H1 (cell line): ENCODE data around the gene AIF1L. TPM values are rescaled to one million over a fixed set of nuclear protein-coding genes. Genes with fewer than 3 reads are reported as not detected.
"Not testable (repeated sequence)": the region's sequence is repeated elsewhere in the genome, so short reads cannot be mapped to it uniquely, and the experiment has no call there.

Experiments used
- CTCF ChIA-PET: fragments of 300-600 bp; sonication (Branson Sonifier 250); formaldehyde crosslinking; loops from one replicate; lab custom pipeline; 2021; ENCODE audit not compliant: partially characterized antibody; lab: Charles Lee
- POLR2A ChIA-PET: fragments of 300-600 bp; sonication (Branson Sonifier 250); formaldehyde crosslinking; loops from one replicate; lab custom pipeline; 2021; ENCODE audit warnings: inconsistent platforms; ENCODE audit not compliant: partially characterized antibody; lab: Charles Lee
- DNase-seq, 2 experiments: peaks; one replicate each; pipeline versions ENCODE4 v3.0.0 to v3.0.0-alpha.2; 2010 to 2022; ENCODE audit warnings: low spot score in 2 of 2, low read depth in 1 of 2, mixed read lengths in 1 of 2
- FAIRE-seq: peaks from 2 replicates; lab custom pipeline; 2011; peaks lifted over from hg19 to GRCh38; lab: Jason Lieb, UNC
- H2AFZ ChIP-seq: 2 replicates; pipeline ENCODE4 v1.8.1; 2012; ENCODE audit warnings: low read length, inconsistent platforms
- H2AK5ac ChIP-seq: 2 replicates; pipeline ENCODE4 v1.6.1; 2013; ENCODE audit warnings: low read depth, low read length
- H2BK120ac ChIP-seq: replicated peaks from 2 replicates; pipeline ENCODE3; 2013; ENCODE audit warnings: low read depth, low read length, inconsistent platforms
- H2BK12ac ChIP-seq: 2 replicates; pipeline ENCODE4 v1.6.1; 2013; ENCODE audit warnings: low read depth, low read length
- H2BK15ac ChIP-seq: 2 replicates; pipeline ENCODE4 v1.6.1; 2013; ENCODE audit warnings: low read length
- H2BK20ac ChIP-seq: 2 replicates; pipeline ENCODE4 v1.6.1; 2013; ENCODE audit warnings: low read length
- H2BK5ac ChIP-seq: 2 replicates; pipeline ENCODE4 v1.6.1; 2013; ENCODE audit warnings: low read depth, low read length
- H3K14ac ChIP-seq: 2 replicates; pipeline ENCODE4 v1.6.1; 2013; ENCODE audit warnings: inconsistent platforms; ENCODE audit not compliant: insufficient read length
- H3K18ac ChIP-seq: 2 replicates; pipeline ENCODE4 v1.6.1; 2013; ENCODE audit warnings: low read length; ENCODE audit errors: extremely low read depth
- H3K23ac ChIP-seq: 2 replicates; pipeline ENCODE4 v1.6.1; 2013; ENCODE audit warnings: inconsistent platforms; ENCODE audit not compliant: insufficient read length
- H3K23me2 ChIP-seq: 2 replicates; pipeline ENCODE4 v1.6.1; 2013; ENCODE audit warnings: low read depth, low read length
- H3K27ac ChIP-seq: 2 replicates; pipeline ENCODE4 v1.6.1; 2011; ENCODE audit warnings: low read depth, low read length, inconsistent platforms
- H3K27me3 ChIP-seq, 4 experiments: replicated peaks in 1 of 4; 1 replicate in 1 of 4; 2 replicates in 3 of 4; pipeline versions ENCODE4 v1.6.1 to v1.8.1; 2011 to 2013; ENCODE audit warnings: low read length in 3 of 4, mild to moderate bottlenecking in 3 of 4, inconsistent platforms in 2 of 4, mixed read lengths in 2 of 4, moderate library complexity in 1 of 4; ENCODE audit not compliant: control insufficient read depth in 3 of 4, insufficient read depth in 3 of 4; ENCODE audit errors: extremely low read depth in 1 of 4
- H3K36me3 ChIP-seq, 4 experiments: 2 replicates each; pipeline versions ENCODE4 v1.6.1 to v1.8.1; 2011 to 2013; ENCODE audit warnings: mild to moderate bottlenecking in 4 of 4, low read length in 3 of 4, moderate library complexity in 2 of 4, control low read depth in 1 of 4, inconsistent platforms in 1 of 4; ENCODE audit not compliant: insufficient read depth in 4 of 4, control insufficient read depth in 2 of 4
- H3K4ac ChIP-seq: replicated peaks from 2 replicates; pipeline ENCODE3; 2013; ENCODE audit warnings: low read length, low read depth, mixed read lengths, inconsistent platforms; ENCODE audit not compliant: insufficient read length
- H3K4me1 ChIP-seq, 4 experiments: replicated peaks in 1 of 4; 1 replicate in 1 of 4; 2 replicates in 3 of 4; pipeline versions ENCODE4 v1.6.1 to v1.8.1; 2011 to 2013; ENCODE audit warnings: low read length in 3 of 4, inconsistent platforms in 2 of 4, mixed read lengths in 1 of 4; ENCODE audit not compliant: insufficient read depth in 4 of 4, control insufficient read depth in 3 of 4
- H3K4me2 ChIP-seq, 2 experiments: 2 replicates each; pipeline versions ENCODE4 v1.6.1 to v1.8.1; 2011 to 2013; ENCODE audit warnings: low read depth in 2 of 2, low read length in 2 of 2, control low read depth in 1 of 2, inconsistent platforms in 1 of 2, mild to moderate bottlenecking in 1 of 2; ENCODE audit not compliant: insufficient read depth in 1 of 2
- H3K4me3 ChIP-seq, 4 experiments: fragments of 200-600, 300-600 bp in 1 of 4; sonication (generic), shearing (Covaris generic), sonication (Bioruptor Twin) in 1 of 4; 2 replicates each; pipeline versions ENCODE4 v1.5.1 to v1.8.1; 2011 to 2016; ENCODE audit warnings: low read length in 4 of 4, low read depth in 3 of 4, control low read depth in 2 of 4, inconsistent platforms in 2 of 4, mild to moderate bottlenecking in 2 of 4, mixed read lengths in 1 of 4, moderate library complexity in 1 of 4; ENCODE audit not compliant: insufficient read depth in 2 of 4; ENCODE audit errors: extremely low read depth in 1 of 4
- H3K56ac ChIP-seq: replicated peaks from 2 replicates; pipeline ENCODE3; 2013; ENCODE audit warnings: low read depth, mild to moderate bottlenecking, mixed read lengths, low read length, inconsistent platforms; ENCODE audit not compliant: insufficient read length
- H3K79me1 ChIP-seq: 2 replicates; pipeline ENCODE4 v1.6.1; 2013; ENCODE audit warnings: low read depth, low read length, control low read depth
- H3K79me2 ChIP-seq, 2 experiments: 2 replicates each; pipeline versions ENCODE4 v1.6.1 to v1.8.1; 2012 to 2013; ENCODE audit warnings: low read length in 2 of 2, mild to moderate bottlenecking in 2 of 2, inconsistent platforms in 1 of 2; ENCODE audit not compliant: insufficient read depth in 2 of 2, control insufficient read depth in 1 of 2
- H3K9ac ChIP-seq, 4 experiments: replicated peaks in 1 of 4; 1 replicate in 1 of 4; 2 replicates in 3 of 4; pipeline versions ENCODE4 v1.6.1 to v1.8.1; 2011 to 2013; ENCODE audit warnings: low read depth in 3 of 4, low read length in 3 of 4, control low read depth in 2 of 4, mild to moderate bottlenecking in 2 of 4, moderate library complexity in 2 of 4, inconsistent platforms in 1 of 4; ENCODE audit errors: extremely low read depth in 1 of 4
- H3K9me3 ChIP-seq, 2 experiments: 2 replicates each; pipeline versions ENCODE4 v1.6.1 to v1.8.1; 2012 to 2013; ENCODE audit warnings: mild to moderate bottlenecking in 2 of 2, moderate library complexity in 2 of 2, control low read depth in 1 of 2, inconsistent platforms in 1 of 2, low read depth in 1 of 2, low read length in 1 of 2, mixed read lengths in 1 of 2; ENCODE audit not compliant: insufficient read depth in 2 of 2
- H4K20me1 ChIP-seq, 2 experiments: replicated peaks in 1 of 2; 2 replicates each; pipeline versions ENCODE3 to v1.8.1; 2011 to 2013; ENCODE audit warnings: inconsistent platforms in 2 of 2, low read length in 2 of 2, mild to moderate bottlenecking in 1 of 2; ENCODE audit not compliant: insufficient read depth in 2 of 2, control insufficient read depth in 1 of 2
- H4K5ac ChIP-seq: 2 replicates; pipeline ENCODE4 v1.6.1; 2013; ENCODE audit warnings: low read length, low read depth, mixed read lengths, inconsistent platforms; ENCODE audit not compliant: insufficient read length
- H4K8ac ChIP-seq: 2 replicates; pipeline ENCODE4 v1.8.0; 2013; ENCODE audit warnings: mild to moderate bottlenecking, moderate library complexity, low read length, inconsistent platforms; ENCODE audit not compliant: insufficient read depth; ENCODE audit errors: extremely low read depth
- H4K91ac ChIP-seq: replicated peaks from 2 replicates; pipeline ENCODE3; 2013; ENCODE audit warnings: low read length, mixed read lengths, inconsistent platforms; ENCODE audit not compliant: insufficient read length
- WGBS, 2 experiments: shearing (Covaris generic) in 1 of 2; methylation state at CpG; one replicate each; pipeline versions ENCODE4 v1.1.6 to v1.1.7; 2013 to 2015; ENCODE audit warnings: low lambda C conversion rate in 2 of 2, mixed read lengths in 2 of 2, inconsistent platforms in 1 of 2, low coverage in 1 of 2, missing lambda C conversion rate in 1 of 2; ENCODE audit not compliant: insufficient replicate concordance in 2 of 2, insufficient coverage in 1 of 2, insufficient read length in 1 of 2; ENCODE audit errors: extremely low coverage in 1 of 2, missing lambda C conversion rate in 1 of 2; 5-methylcytosine and 5-hydroxymethylcytosine counted together
- polyA plus RNA-seq, 7 experiments: library from polyadenylated mRNA; depleted of rRNA in 3 of 7; stranded (reverse) in 5 of 7; unstranded in 2 of 7; fragments of >200 nt in 5 of 7; fragments of 200-250 nt in 2 of 7; gene quantifications; 1 replicate in 5 of 7; 2 replicates in 1 of 7; 4 replicates in 1 of 7; pipeline versions ENCODE4 v1.2.1 to v1.2.3, GENCODE V29; 2011 to 2013; ENCODE audit warnings: missing spikeins in 2 of 7, mixed read lengths in 2 of 7
- total RNA-seq: library from RNA; stranded (reverse); fragmentation: NEBNext Ultra II Directional; extraction: Animal tissue kit (Norgen Biotek cat#: 25700); gene quantifications from 2 replicates; pipeline ENCODE4 v1.2.1, GENCODE V29; 2021

The AIF1L gene
- total and polyA plus RNA-seq, 2 of the 8 experiments (the other 6 are each of a cell fraction or from before 2014, with no cell fraction given) = 70.7 to 149 TPM

GRCh38 chr9:131158673-131159072 lies 62.3 kb downstream of the AIF1L start:
- not testable (repeated sequence) for H4K91ac ChIP-seq, H3K56ac ChIP-seq, H4K5ac ChIP-seq, H3K79me2 ChIP-seq, H3K23ac ChIP-seq, H2BK5ac ChIP-seq, H3K4ac ChIP-seq, H3K27ac ChIP-seq, H3K27me3 ChIP-seq, DNase-seq, FAIRE-seq, H2AK5ac ChIP-seq, H3K4me1 ChIP-seq, H3K9me3 ChIP-seq, H4K8ac ChIP-seq, H3K4me2 ChIP-seq, H4K20me1 ChIP-seq, H2AFZ ChIP-seq, H2BK15ac ChIP-seq, H3K4me3 ChIP-seq, H3K9ac ChIP-seq, H3K18ac ChIP-seq, H2BK20ac ChIP-seq, H3K14ac ChIP-seq, H2BK120ac ChIP-seq, H3K79me1 ChIP-seq, H2BK12ac ChIP-seq, H3K23me2 ChIP-seq
- CTCF ChIA-PET = interaction anchor here (1.0 to 1.6 kb wide), 3 partner anchors 49 to 178 kb away, joined by 3 to 5 read pairs (median 4); no protein-coding TSS in a partner anchor
- peaks cover 3 to 39% (median 22%) of the 10 kb centered on the region in 4 experiments; a peak in 7 of 8 replicates for H3K36me3 ChIP-seq
- 93% methylated on average over 1 of the region's 1 CpG; no CpG with 5 or more reads in 1 of the 2 experiments for WGBS, 2 experiments
- POLR2A ChIA-PET = interaction anchor here (1.5 kb wide), 1 partner anchor 9 kb away, joined by 5 read pairs; no protein-coding TSS in a partner anchor
